HG02610 (cell line): ENCODE results near the gene EIF4E3.

Experiments used
- ATAC-seq: cut with Tn5 transposase; IDR thresholded peaks from one replicate; pipeline ENCODE4 v1.9.1; 2021; ENCODE audit warnings: mild to moderate bottlenecking, moderate library complexity; ENCODE audit not compliant: unreplicated experiment

EIF4E3 gene

DNA sequence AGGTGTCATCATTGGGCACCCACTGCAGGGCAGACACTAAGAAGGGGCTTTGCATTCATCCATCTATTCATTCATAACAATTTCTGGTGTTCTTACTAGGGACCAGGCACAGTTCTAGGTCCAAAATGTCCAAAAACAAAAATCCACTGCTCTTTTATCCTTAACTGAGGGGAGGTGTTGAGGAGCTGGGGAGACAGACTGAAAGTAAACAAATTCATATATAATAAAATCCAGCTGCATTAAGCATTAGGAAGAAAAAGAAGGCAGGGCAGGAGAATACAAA, 1.1 kb downstream of the EIF4E3 start:
- no peak for ATAC-seq

DNA sequence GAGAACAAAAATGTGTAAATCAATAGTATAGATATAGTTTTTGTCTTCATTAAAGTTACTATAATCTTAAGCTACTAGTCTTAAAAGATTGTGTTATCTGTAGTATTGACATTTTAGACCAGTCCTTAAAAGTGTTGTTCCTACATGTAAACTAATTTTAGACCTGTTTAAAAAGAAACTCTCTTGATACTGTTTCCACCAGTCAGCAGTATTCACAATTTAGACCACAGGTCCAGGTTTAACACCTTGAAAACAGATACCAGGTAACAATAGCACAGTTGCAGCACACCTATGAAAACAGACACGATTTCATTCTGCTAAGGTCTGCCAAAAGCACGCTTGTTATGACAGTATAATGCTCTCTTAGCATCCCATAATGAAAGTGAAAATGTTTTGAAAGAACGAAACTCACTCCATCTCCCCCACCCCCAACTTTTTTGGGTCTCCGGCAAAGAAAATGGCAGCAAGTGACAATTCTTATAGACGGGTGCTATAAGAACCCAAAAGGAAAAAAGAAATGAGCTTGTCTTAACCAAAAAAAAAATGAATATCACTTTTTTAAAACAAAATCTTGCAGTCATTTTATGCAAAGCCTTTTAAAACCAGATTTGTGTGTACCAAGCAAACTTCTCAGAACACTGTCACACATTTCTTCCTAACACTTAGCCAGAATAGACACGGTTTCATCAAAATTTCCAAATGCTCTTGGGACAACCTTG, 1.6 kb downstream of the EIF4E3 start:
- ATAC-seq: peak; percentile 66

DNA sequence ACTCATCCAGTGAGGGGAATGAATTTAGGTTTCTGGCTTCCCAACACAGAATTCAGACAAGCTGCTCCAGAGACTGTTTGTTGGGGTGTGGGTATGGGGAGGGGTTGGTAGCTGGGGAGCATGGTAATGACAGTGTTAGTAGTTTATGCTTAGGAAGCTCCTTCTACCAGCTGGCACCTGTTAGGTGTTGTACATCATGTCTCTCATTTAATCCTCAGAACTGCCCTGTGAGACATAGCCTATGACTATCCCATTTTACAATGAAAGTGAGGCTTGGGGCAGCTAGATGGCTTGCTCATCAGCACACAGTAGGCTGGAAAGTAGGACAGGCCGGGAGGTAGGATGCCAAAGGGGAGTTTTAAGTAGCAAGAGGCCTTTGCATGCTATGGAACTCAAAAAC, 2.5 kb downstream of the EIF4E3 start:
- ATAC-seq: no peak

DNA sequence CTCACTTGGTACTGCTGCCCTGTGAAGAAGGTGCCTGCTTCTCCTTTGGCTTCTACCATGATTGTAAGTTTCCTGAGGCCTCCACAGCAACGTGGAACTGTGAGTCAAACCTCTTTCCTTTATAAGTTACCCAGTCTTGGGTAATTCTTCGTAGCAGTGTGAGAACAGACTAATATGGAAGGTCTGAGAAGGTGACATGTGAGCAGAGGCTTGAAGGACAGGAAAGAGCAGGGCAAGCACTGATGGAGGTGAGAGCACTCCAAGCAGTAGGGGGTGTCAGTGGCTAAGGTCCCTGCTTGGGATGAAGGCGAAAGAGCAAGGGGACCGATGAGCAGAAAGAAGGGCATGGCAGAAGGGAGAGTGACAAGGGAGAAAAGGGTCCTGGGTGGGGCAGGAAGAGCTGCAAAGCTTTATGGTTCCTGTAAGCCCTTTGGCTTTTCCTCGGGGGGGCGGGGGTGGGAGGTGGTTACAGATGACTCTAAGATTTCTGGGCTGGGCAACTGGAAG, 3.5 kb downstream of the EIF4E3 start:
- no peak for ATAC-seq

DNA sequence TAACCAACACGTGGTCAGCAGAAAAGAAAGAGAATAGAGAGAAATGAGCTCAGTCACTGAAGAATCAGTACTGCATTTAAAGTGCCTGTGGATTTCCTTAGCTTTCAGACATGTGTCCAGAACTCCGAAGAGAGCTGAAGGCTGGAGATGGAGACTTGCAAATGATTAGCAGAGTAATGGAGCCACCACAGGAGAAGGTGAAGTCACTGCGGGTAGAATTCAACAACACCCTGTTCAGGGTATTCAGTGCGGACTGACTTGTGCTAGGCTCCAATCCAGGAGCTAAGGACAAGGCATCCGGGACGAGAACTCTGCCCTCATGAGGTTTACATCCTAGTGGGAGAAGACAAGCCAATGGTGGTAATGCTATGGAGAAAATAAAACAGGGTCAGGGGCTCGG, 4.2 kb downstream of the EIF4E3 start:
- no peak for ATAC-seq

DNA sequence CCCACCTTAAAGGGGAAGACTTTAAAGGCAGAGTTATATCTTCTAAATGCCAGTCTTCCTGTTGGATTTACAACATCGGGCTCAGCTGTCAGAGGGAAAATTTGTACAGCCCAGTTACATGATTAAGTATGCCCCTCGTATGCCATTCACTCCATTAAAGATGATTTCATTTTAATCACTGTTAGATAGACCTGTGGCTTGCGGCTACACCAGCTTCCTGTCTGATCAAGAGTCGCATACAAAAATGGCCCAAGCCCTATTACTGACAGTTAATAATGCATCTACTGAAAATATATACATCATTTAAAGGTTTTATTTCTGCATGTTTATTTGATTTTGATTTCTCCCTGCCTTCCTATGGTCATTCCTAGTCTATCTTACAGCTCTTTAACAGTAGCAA, 7.1 kb downstream of the EIF4E3 start:
- no peak for ATAC-seq

DNA sequence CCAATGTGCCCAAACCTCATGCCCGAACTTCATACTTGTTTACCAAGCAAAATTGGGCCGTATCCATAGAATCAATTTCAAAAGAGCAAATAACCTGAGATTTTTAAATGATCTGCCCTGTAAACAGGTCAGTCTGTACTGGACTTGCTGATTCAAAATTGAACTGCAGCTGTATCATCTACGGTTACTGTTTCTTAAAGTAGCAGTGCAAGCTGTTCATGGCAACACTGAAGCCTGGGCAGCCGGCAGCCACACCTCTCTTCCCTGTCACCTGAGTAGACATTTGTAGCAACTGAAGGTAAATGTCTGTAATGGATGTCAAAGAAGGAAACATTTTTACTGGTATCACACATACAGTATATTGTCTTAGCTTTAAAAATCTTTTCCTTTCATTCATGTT, 10.6 kb downstream of the EIF4E3 start:
- no peak for ATAC-seq

DNA sequence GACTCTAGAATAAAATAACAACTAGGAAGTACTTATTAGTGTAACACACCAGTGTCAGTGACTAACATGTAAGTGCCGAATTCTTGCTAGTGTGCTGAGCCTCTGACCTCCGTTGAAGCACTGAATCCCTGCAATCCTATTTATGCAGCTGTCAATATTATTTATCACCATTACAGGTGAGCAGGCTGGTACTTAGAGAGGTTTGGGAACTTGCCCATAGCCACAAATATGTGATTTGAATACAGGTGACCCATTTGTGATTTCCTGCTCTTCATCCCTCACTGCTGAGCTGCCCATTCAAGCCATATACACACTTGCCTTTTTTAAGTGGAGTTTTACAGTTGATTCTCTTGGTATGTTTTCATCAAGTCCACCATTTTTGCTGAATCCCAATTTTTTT, 12.2 kb downstream of the EIF4E3 start:
- no peak for ATAC-seq

DNA sequence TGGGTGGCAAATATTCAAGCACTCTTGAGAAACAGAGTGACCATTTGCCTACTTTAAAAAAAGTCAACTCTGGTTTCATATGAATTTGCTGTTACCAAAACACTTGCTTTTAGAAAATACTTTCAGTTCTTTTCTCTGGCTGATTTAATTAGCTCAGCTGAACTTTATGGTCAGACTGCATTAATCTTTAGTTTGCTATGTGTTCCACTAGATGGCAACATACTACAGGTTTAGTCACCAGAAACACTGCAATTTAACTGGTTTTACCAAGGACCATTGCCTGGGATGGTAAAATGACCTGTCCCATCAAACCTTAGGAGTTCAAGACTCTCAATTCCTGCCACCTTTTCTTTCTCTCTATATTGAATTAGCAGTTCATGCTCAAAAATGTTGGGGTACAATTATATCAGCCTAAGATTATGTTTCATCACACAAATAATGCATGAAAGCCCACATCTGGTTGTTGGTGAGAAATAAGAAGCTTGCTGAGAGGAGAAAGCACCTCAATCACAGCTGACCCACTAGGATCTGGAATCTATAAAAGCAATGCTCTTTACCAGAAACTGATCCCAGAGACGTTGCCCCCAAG, 14.2 kb downstream of the EIF4E3 start:
- ATAC-seq: peak; percentile 62

DNA sequence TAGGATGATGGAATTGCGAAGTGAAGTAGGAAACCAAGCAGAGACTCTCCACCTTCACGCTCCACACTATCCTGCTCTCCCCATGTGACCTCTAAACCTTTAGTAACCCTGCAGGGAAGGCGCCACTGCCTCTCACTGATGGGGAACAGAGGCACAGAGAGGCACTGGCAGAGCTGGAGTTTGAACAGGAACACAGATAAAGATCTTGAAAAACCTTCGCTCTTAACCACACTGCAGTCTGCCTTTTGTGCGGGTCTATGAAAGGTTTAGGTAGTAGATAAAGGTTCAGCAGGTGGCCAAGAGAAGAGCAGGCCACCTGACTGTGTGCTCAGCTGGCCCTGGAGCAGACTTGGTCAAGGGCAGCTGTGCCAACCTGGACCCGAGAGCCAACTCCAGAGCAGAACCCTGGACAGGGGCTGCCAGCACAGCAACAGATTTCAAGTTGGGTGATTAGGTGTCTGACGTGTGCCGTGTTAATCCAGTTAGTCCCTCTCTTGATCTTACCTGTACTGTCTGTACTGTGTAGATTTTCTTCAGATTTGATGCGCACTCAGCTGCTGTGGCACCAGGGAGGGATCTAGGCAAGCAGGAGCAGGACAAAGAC, 15.2 kb downstream of the EIF4E3 start:
- no peak for ATAC-seq

DNA sequence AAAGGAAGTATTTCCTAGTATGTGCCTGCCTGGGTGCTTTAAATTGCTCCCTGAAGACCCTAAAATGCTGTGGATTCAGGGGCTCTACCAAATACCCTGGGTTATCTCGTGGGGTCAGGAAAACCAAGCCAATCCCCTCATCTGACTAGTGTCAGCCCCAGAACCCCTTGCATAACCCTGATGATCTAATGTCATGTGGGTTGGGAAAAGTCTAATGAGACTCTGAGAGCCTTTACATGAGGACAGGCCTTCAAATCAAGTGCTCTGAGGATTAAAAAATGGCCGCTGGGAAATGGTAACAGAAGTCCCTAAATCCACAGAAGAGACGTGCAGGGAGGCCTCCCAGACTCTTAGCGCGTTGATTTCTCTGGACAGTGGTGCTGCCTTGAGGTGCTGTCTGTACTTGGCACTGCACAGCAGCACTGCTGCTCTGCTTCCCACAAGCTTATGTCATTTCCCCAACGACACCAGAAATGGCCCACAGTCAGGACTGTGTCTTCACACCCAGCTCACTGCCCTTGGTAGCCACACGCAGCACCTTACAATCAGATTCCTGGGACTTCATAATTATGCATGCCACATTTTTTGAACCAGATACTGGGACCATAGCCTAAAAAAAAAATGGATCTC, 16.6 kb downstream of the EIF4E3 start:
- no peak for ATAC-seq

DNA sequence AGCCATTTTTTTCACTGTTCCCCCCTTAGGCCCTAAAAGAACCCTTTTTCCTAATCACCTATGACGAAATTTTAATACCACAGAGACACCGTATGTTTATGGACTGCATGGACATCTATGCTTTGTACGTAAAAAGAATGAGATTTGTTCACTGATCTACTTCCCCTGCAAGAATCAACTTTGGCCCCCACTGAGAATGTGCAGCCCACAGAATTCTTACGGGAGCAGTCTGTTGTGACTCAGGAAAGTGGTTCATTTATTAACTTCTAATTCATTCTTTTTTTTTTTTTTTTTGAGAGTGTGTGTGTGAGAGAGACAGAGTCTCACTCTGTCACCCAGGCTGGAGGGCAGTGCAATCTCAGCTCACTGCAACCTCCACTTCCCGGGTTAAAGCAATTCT, 17.6 kb downstream of the EIF4E3 start:
- ATAC-seq: no peak

DNA sequence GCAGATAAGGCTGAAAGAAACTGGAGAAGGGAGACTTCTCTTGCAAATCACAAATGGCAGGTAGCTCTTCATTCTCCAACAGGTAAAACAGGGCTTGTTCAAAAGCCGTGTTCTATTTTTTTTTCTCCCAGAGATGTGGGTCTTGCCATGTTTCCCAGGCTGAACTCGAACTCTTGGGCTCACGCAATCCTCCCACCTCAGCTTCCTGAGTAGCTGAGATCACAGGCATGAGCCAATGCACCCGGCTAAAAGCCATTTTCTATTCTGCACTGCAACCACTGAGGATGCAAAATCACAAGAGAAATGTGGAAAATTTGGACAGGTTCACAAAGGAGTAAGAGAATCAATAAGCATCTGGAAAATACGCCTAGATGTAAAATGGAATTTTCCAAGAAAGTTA, 19.5 kb downstream of the EIF4E3 start:
- no peak for ATAC-seq

DNA sequence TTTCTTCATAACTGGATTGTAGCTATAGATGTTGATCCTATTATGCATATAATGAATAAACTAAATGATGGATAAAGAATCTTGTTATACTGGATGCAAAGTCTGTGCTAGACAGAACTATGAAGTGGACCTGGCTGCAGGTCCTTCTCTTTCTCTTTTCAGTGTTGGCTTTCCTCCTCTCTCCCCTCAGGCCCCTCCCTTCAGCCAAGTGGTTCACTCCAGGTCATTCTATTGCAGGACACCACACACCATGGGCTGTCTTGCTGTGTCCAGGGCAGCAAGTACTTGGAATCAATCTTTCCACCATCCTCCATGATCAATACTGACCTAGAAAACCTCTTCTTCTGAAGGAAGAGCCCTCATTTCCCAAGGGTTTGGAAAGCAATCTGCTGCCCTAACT, 20.3 kb downstream of the EIF4E3 start:
- ATAC-seq: no peak

DNA sequence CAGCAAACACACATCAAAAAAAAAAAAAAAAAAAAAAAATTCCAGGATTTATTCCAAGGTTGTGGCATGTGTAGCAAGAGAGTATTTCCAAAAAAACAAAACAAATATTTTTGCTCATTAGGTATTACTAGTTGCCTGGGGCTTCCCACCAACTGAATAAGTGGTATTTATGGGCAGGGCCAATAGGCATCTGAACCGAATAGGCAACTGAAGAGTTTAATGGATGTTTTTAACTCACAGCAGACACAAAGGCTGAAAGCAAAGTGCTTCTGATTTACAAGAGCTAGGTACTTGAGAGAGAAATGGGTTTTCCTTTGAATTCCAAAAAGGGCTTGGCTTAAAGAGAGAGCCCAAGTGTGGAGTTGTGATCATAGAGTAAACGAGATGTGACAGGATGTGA, 21.4 kb downstream of the EIF4E3 start:
- ATAC-seq: no peak

DNA sequence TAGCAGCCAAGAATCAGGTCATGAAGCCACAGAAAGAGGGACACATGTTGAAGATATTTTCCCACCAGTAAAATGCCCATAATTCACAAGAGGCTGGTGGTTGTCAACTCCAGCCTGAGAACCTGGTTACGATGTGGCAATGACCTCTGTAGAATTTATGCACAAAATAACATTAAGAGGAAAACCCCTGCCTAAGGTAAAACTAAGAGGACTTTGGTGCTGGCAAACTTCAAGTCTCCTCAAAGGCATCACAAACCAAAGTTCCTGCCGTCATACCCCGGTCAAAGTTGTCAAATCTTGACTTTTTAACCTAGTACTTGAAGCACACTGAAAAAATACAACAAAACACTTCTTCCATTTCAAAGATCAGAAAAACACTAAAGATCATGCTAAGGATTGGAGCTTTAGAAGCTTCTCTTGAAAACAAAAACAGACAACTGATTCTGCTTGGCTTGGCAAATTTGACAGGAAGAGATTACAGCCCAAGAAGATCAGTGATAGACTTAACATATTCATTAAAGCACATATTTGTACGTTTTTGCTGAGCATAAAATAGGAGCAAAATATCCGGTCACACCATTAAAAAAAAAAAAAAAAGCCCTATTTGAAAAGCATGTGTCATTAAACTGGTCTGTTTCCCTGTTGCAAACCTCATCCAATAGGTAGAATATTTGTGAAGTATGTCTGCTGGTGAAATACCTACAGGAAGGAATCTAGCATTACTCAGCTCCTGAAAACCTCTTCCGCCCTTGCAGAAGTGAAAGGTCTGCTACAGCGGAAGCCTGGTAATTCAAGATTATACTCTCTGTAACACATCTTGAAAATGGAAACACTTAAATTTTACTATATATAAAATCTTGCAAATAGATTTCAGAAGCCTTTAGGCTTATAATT, 22.8 kb downstream of the EIF4E3 start:
- no peak for ATAC-seq

DNA sequence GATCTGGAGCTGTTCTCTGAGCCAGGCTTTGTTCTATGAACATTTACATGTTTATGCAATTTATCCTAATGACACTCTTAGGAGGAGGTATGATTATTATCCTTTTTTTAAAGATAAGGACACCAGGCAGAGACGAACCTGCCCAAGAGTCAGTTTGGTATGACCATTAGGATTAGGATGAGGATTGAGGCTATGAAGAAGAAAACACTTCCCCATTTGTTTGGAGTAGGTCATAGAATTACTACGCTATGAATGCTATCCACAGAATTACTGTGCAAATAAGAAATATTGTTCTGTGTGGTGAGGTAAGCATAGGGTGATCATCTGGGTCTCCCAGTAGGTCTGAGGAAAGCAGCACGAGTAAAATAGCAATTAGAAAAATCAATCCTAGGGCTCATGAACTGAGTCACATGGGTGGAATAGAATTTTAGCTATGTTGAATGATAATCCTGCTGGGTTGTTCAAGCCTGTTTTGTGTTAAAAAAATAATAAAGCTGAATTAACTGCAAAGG, 23.9 kb downstream of the EIF4E3 start:
- no peak for ATAC-seq

DNA sequence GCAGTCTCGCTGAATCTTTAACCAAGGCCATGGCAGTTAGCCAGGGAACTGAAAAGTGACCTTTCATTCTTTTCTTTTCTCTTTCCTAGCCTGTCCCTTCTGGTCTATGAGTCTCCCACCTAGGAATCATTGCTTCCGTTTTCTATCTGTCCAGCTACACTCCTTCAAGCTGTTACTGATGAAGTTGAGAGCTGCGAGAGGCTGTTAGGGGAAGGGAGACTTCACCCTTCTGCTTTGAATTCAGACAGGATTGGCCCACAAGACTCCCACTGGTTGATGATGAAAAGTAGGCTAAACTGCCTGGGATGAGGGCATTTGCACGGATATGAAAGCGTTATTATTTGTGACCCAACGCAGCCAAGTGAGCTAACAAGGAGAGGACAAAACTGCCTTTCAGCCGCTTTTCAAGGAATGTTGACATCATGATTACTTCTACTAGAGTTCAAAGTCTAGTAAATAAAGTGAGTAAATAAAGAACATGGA, 30.2 kb downstream of the EIF4E3 start:
- ATAC-seq: no peak

DNA sequence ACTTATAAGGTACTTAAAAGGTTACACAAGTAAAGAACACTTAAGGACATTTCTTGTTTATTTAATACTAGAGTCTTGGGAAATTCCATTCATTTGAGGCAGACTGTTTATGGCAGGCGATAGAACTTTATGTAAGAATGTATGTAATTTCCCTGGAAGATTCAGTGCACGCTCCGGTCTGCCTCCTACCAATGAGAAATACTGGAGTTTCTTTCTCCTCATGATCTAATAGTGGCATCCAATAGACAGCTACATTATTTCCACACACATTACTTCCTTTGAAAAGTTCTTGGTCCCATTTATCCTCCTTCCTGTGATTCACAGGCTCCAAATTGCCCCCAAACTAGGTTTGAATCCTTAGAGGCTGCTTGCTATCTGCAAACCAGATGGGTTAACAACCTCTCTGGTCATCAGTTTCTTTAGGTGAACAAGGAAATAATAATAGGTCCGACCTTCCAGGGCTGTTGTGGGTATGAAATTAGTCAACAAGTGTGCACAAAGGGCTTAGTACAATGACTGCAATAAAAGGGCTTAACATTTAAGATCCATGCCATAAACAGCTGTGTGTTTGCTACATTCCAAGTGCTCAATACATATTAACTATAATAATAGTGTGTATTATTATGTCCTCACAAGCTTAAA, 30.7 kb downstream of the EIF4E3 start:
- no peak for ATAC-seq

DNA sequence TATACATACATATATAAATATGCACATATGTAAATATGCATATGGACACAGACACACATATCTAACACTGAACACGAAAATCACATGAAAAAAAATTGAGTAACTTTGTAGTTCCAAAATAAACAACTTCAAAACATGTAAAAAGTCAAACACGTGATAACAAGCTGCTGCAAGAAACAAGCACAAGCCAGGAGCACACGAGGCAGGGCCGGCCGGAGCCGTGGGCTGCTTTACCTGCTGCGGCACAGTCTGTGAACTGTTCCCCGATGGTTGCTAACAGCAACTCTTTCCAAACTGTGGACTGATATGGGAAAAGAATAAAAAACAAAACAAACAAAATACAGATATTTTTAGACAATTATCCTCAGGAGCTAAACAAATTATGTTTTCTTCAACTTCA, 31.6 kb downstream of the EIF4E3 start:
- ATAC-seq: no peak
